SK-N-SH (cell line): ENCODE data around the gene CPLANE2. TPM values are rescaled to one million over a fixed set of nuclear protein-coding genes. Genes with fewer than 3 reads are reported as not detected.
"Not testable (repeated sequence)": the region's sequence is repeated elsewhere in the genome, so short reads cannot be mapped to it uniquely, and the experiment has no call there.

ENCODE experiments used
- CTCF ChIA-PET: fragments of 300-600, 350-600 bp; formaldehyde crosslinking; extraction: SDS; loops from one replicate; lab custom pipeline; 2021; lab: Yijun Ruan, JAX
- POLR2A ChIA-PET: fragments of 350-600 bp; sonication (Branson Sonifier 250); formaldehyde crosslinking; extraction: SDS; loops from one replicate; lab custom pipeline; 2020; ENCODE audit warnings: antibody characterized with exemption, inconsistent platforms; lab: Yijun Ruan, JAX
- DNase-seq: peaks from one replicate; pipeline ENCODE4 v3.0.0; 2012
- H2AFZ ChIP-seq: fragments of 200-600 bp; sonication (generic); 2 replicates; pipeline ENCODE4 v1.8.1; 2016; ENCODE audit warnings: antibody characterized with exemption, mild to moderate bottlenecking, low read depth
- H3F3A ChIP-seq: fragments of 200-600 bp; sonication (generic); replicated peaks from 2 replicates; pipeline ENCODE3; 2016; ENCODE audit warnings: antibody characterized with exemption, mild to moderate bottlenecking; ENCODE audit not compliant: insufficient read depth
- H3K27ac ChIP-seq, 2 experiments: fragments of 200-500 bp in 1 of 2; fragments of 200-600 bp in 1 of 2; sonication (Bioruptor generic) in 1 of 2; sonication (generic), shearing (Covaris generic) in 1 of 2; 2 replicates each; pipeline versions ENCODE4 v1.5.1 to v1.6.1; 2014 to 2016; ENCODE audit warnings: low read depth in 2 of 2, inconsistent platforms in 1 of 2, low read length in 1 of 2, mild to moderate bottlenecking in 1 of 2, mixed read lengths in 1 of 2
- H3K27me3 ChIP-seq: fragments of 200-600 bp; sonication (generic), shearing (Covaris generic); 2 replicates; pipeline ENCODE4 v1.6.1; 2016; ENCODE audit warnings: mixed run types; ENCODE audit not compliant: insufficient read depth
- H3K36me3 ChIP-seq, 2 experiments: fragments of 200-500 bp in 1 of 2; fragments of 200-600 bp in 1 of 2; sonication (Bioruptor generic) in 1 of 2; sonication (generic) in 1 of 2; replicated peaks in 1 of 2; 2 replicates each; pipeline versions ENCODE3 to v1.5.1; 2014 to 2016; ENCODE audit warnings: low read length in 1 of 2, mild to moderate bottlenecking in 1 of 2; ENCODE audit not compliant: insufficient read depth in 2 of 2, control insufficient read depth in 1 of 2
- H3K4me1 ChIP-seq, 2 experiments: fragments of 200-500 bp in 1 of 2; fragments of 200-600 bp in 1 of 2; sonication (Bioruptor generic) in 1 of 2; sonication (generic), shearing (Covaris generic) in 1 of 2; 2 replicates each; pipeline versions ENCODE4 v1.5.1 to v1.6.1; 2014 to 2016; ENCODE audit warnings: low read depth in 1 of 2, low read length in 1 of 2, mixed run types in 1 of 2; ENCODE audit not compliant: insufficient read depth in 2 of 2, control insufficient read depth in 1 of 2
- H3K4me2 ChIP-seq: fragments of 200-600 bp; sonication (generic), shearing (Covaris generic); 2 replicates; pipeline ENCODE4 v1.6.1; 2017; ENCODE audit warnings: mixed run types
- H3K4me3 ChIP-seq, 2 experiments: fragments of 200-500 bp in 1 of 2; fragments of 200-600 bp in 1 of 2; sonication (Bioruptor generic) in 1 of 2; sonication (generic), shearing (Covaris generic) in 1 of 2; 2 replicates each; pipeline versions ENCODE4 v1.5.1 to v1.8.1; 2014 to 2016; ENCODE audit warnings: low read depth in 2 of 2, inconsistent platforms in 1 of 2, low read length in 1 of 2, mild to moderate bottlenecking in 1 of 2, mixed read lengths in 1 of 2, moderate library complexity in 1 of 2
- H3K79me2 ChIP-seq: fragments of 200-600 bp; sonication (generic); 2 replicates; pipeline ENCODE4 v1.8.1; 2017; ENCODE audit warnings: mild to moderate bottlenecking; ENCODE audit not compliant: insufficient read depth
- H3K9ac ChIP-seq: fragments of 200-600 bp; sonication (generic); 2 replicates; pipeline ENCODE4 v1.6.1; 2017; ENCODE audit warnings: mixed run types
- H3K9me2 ChIP-seq: fragments of 200-600 bp; sonication (generic); 2 replicates; pipeline ENCODE4 v1.6.1; 2017; ENCODE audit warnings: mixed run types
- H3K9me3 ChIP-seq: fragments of 200-600 bp; sonication (generic); 2 replicates; pipeline ENCODE4 v1.6.1; 2017; ENCODE audit warnings: mixed run types, mild to moderate bottlenecking, moderate library complexity
- H4K20me1 ChIP-seq: fragments of 200-600 bp; sonication (generic); 2 replicates; pipeline ENCODE4 v1.6.1; 2017; ENCODE audit warnings: mild to moderate bottlenecking, mixed run types; ENCODE audit not compliant: insufficient read depth
- CHD2 ChIP-seq: fragments of 150-350 bp; IDR thresholded peaks from 2 replicates; pipeline ENCODE4 v1.6.1; 2018; ENCODE audit warnings: low read length; ENCODE audit not compliant: partially characterized antibody
- EP300 ChIP-seq, 2 experiments: IDR thresholded peaks; 2 replicates each; pipeline versions ENCODE4 v1.4.0 to v1.6.1; 2012; ENCODE audit warnings: borderline replicate concordance in 1 of 2, low read depth in 1 of 2, low read length in 1 of 2
- IRF3 ChIP-seq: fragments of 150-350 bp; IDR thresholded peaks from 2 replicates; pipeline ENCODE4 v1.6.1; 2016; ENCODE audit warnings: mild to moderate bottlenecking, low read depth, low read length
- JUND ChIP-seq: IDR thresholded peaks from 2 replicates; pipeline ENCODE4 v1.4.0; 2012
- MEF2A ChIP-seq: IDR thresholded peaks from 2 replicates; pipeline ENCODE4 v1.4.0; 2012; ENCODE audit warnings: low read depth, borderline replicate concordance
- MXI1 ChIP-seq: IDR thresholded peaks from 2 replicates; pipeline ENCODE4 v1.6.1; 2012; ENCODE audit warnings: mild to moderate bottlenecking, low read depth, low read length, improper control_type of control experiment
- NFIC ChIP-seq: IDR thresholded peaks from 2 replicates; pipeline ENCODE4 v1.4.0; 2012; ENCODE audit warnings: borderline replicate concordance
- POLR2AphosphoS5 ChIP-seq: IDR thresholded peaks from 2 replicates; pipeline ENCODE4 v1.6.1; 2012; ENCODE audit warnings: low read depth, low read length
- RAD21 ChIP-seq: IDR thresholded peaks from 2 replicates; pipeline ENCODE4 v1.6.1; 2012; ENCODE audit warnings: mild to moderate bottlenecking, low read length
- RCOR1 ChIP-seq: fragments of 150-350 bp; IDR thresholded peaks from 2 replicates; pipeline ENCODE4 v1.6.1; 2017; ENCODE audit warnings: antibody characterized with exemption, low read length
- RFX5 ChIP-seq: IDR thresholded peaks from 2 replicates; pipeline ENCODE4 v1.6.1; 2012; ENCODE audit warnings: mild to moderate bottlenecking, improper control_type of control experiment, low read length
- RXRA ChIP-seq: IDR thresholded peaks from 2 replicates; pipeline ENCODE4 v1.4.0; 2012; ENCODE audit warnings: low read depth, mild to moderate bottlenecking, borderline replicate concordance
- TCF12 ChIP-seq: IDR thresholded peaks from 2 replicates; pipeline ENCODE4 v1.4.0; 2012
- TEAD4 ChIP-seq: IDR thresholded peaks from 2 replicates; pipeline ENCODE4 v1.4.0; 2012; ENCODE audit warnings: mild to moderate bottlenecking, borderline replicate concordance; ENCODE audit not compliant: insufficient read depth
- USF1 ChIP-seq: IDR thresholded peaks from 2 replicates; pipeline ENCODE4 v1.4.0; 2012; ENCODE audit warnings: low read depth, borderline replicate concordance
- WGBS: methylation state at CpG from one replicate; pipeline ENCODE4 v1.1.6; 2017; ENCODE audit warnings: low lambda C conversion rate; 5-methylcytosine and 5-hydroxymethylcytosine counted together
- polyA plus RNA-seq, 3 experiments: library from polyadenylated mRNA; depleted of rRNA; stranded (reverse); fragments of >200 nt; gene quantifications; 2 replicates each; pipeline ENCODE4 v1.2.3, GENCODE V29; 2012
- TF ChIP-seq, protein P1 (sequence below): IDR thresholded peaks from 2 replicates; pipeline ENCODE4; 2012
- TF ChIP-seq, protein P2 (sequence below): IDR thresholded peaks from 2 replicates; pipeline ENCODE4 v1.4.0; 2012; ENCODE audit warnings: low read depth, borderline replicate concordance

The CPLANE2 gene
- polyA plus RNA-seq, 1 of the 3 experiments (the other 2 are of a cell fraction), result 8.6 TPM

DNA sequence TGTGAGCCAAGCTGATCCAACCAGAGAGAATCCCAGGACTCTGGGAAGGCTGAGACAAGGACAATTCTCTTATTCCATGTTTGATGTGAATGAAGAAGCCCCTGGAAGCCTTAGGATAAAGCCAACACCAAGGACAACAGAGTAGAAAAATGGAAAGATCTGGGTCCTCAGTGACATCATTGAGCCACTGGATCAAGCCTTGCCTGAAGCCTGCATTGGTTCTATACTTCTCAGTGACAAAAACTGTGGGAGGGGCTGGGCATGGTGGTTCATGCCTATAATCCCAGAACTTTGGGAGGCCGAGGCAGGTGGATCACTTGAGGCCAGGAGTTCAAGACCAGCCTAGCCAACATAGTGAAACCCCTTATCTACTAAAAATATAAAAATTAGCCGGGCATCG is 40.1 kb downstream of the CPLANE2 start:
- Histone ChIP-seq H3K79me2 (no peaks in the 10 kb centered on the region), H3K36me3 (no peaks in the 10 kb centered on the region), H3K27me3 (no peaks in the 10 kb centered on the region), H4K20me1 (no peaks in the 10 kb centered on the region), H3K4me1 (peaks cover 0 to 5% of the 10 kb centered on the region in 2 experiments; a peak in 1 of 4 replicates), H3K9me2 (no peaks in the 10 kb centered on the region), H3K9ac (no peak overlapping the region), H3K4me2 (no peak overlapping the region), H3F3A (no peaks in the 10 kb centered on the region), H3K4me3 (no peak overlapping the region), H2AFZ (no peak overlapping the region), H3K27ac (no peak overlapping the region), H3K9me3 (no peaks in the 10 kb centered on the region)
- WGBS, result 81% methylated on average over 2 of the region's 3 CpGs
- TF ChIP-seq MEF2A (no peak), USF1 (no peak), EP300 (IDR thresholded peaks at IDR 0.05; ENCODE audit: borderline replicate concordance in 1 of 2, low read depth in 1 of 2, low read length in 1 of 2) (no peak), TEAD4 (no peak), RXRA (no peak), POLR2AphosphoS5 (no peak), NFIC (no peak), RCOR1 (no peak), MXI1 (no peak)
- POLR2A ChIA-PET, result no interaction called here
- CTCF ChIA-PET, result interaction anchor here (1.0 to 4.6 kb wide), 3 partner anchors 8 to 117 kb away, joined by 3 to 17 read pairs (median 4); no protein-coding TSS in a partner anchor
- DNase-seq, result no peak

DNA sequence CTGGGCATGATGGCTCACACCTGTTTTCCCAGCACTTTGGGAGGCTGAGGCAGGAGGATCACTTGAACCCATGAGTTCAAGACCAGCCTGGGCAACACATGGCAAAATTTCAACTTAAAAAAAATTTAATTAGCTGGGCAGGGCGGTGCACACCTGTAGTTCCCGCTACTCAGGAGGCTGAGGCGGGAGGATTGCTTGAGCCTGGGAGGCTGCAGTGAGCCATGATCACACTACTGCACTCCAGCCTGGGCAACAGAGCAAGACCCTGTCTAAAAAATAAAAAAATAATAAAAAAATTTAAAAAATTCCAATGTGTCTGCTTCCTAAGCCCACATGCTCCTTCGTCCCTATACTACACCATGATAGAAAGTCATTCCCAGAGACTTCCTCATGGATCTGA is 40.8 kb downstream of the CPLANE2 start:
- CTCF ChIA-PET, result interaction anchor here (0.9 to 4.6 kb wide), 4 partner anchors 8 to 117 kb away, joined by 3 to 17 read pairs (median 4); no protein-coding TSS in a partner anchor
- H2AFZ ChIP-seq, H3F3A ChIP-seq, H3K27me3 ChIP-seq, POLR2A ChIA-PET, H4K20me1 ChIP-seq, H3K4me2 ChIP-seq, H3K4me3 ChIP-seq, H3K36me3 ChIP-seq, H3K9me3 ChIP-seq, H3K27ac ChIP-seq, H3K9ac ChIP-seq, H3K9me2 ChIP-seq, H3K79me2 ChIP-seq, DNase-seq: not testable (repeated sequence)
- peaks cover 0 to 11% of the 10 kb centered on the region in 2 experiments; a peak in 1 of 4 replicates for H3K4me1 ChIP-seq
- 86% methylated on average over 4 of the region's 4 CpGs for WGBS

DNA sequence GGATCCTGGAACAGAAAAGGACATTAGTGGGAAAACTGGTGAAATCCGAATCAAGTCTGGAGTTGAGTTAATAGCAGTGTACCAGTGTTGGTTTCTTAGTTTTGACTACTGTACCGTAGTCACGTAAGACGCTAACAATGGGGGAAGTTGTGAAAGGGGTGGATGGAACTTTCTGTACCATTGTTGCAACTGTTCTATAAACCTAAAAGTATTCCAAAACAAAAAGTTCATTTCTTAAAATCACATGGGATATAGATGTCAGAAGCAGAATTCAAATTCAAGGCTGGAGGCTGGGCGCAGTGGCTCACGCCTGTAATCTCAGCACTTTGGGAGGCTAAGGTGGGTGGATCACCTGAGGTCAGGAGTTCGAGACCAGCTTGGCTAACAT is 41.5 kb downstream of the CPLANE2 start:
- H3K36me3 ChIP-seq, result no peaks in the 10 kb centered on the region
- H3K4me3 ChIP-seq, result no peak overlapping the region
- 95% methylated on average over 7 of the region's 7 CpGs for WGBS
- H3K9me2 ChIP-seq, result no peaks in the 10 kb centered on the region
- peaks cover 0 to 15% of the 10 kb centered on the region in 2 experiments; a peak in 1 of 4 replicates for H3K4me1 ChIP-seq
- no peak for DNase-seq
- ChIA-PET CTCF (interaction anchor here (0.9 kb wide), 1 partner anchor 9 kb away, joined by 3 read pairs; no protein-coding TSS in a partner anchor), POLR2A (no interaction called here)
- H3K9ac ChIP-seq, result no peak overlapping the region
- no peaks in the 10 kb centered on the region for H4K20me1 ChIP-seq
- peaks cover 2% of the 10 kb centered on the region for H3F3A ChIP-seq
- H3K9me3 ChIP-seq, result no peaks in the 10 kb centered on the region
- H3K27me3 ChIP-seq, result no peaks in the 10 kb centered on the region
- no peak overlapping the region for H3K4me2 ChIP-seq
- H3K79me2 ChIP-seq, result no peaks in the 10 kb centered on the region
- H2AFZ ChIP-seq, result no peak overlapping the region
- H3K27ac ChIP-seq, result no peak overlapping the region
- no peak for TF ChIP-seq USF1
- TF ChIP-seq RXRA, result no peak
- TF ChIP-seq IRF3, result no peak
- no peak for TF ChIP-seq RAD21
- no peak for TF ChIP-seq MEF2A
- TF ChIP-seq, protein P1, sequence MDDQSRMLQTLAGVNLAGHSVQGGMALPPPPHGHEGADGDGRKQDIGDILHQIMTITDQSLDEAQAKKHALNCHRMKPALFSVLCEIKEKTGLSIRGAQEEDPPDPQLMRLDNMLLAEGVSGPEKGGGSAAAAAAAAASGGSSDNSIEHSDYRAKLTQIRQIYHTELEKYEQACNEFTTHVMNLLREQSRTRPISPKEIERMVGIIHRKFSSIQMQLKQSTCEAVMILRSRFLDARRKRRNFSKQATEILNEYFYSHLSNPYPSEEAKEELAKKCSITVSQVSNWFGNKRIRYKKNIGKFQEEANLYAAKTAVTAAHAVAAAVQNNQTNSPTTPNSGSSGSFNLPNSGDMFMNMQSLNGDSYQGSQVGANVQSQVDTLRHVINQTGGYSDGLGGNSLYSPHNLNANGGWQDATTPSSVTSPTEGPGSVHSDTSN, result no peak
- TF ChIP-seq TEAD4, result no peak
- TF ChIP-seq CHD2, result no peak
- TF ChIP-seq TCF12, result no peak
- no peak for TF ChIP-seq RFX5
- no peak for TF ChIP-seq JUND
- TF ChIP-seq, protein P2, sequence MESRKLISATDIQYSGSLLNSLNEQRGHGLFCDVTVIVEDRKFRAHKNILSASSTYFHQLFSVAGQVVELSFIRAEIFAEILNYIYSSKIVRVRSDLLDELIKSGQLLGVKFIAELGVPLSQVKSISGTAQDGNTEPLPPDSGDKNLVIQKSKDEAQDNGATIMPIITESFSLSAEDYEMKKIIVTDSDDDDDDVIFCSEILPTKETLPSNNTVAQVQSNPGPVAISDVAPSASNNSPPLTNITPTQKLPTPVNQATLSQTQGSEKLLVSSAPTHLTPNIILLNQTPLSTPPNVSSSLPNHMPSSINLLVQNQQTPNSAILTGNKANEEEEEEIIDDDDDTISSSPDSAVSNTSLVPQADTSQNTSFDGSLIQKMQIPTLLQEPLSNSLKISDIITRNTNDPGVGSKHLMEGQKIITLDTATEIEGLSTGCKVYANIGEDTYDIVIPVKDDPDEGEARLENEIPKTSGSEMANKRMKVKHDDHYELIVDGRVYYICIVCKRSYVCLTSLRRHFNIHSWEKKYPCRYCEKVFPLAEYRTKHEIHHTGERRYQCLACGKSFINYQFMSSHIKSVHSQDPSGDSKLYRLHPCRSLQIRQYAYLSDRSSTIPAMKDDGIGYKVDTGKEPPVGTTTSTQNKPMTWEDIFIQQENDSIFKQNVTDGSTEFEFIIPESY, result no peak
